Endothelial cell of umbilical vein (primary cell): ENCODE data around the gene MOCS1. TPM values are rescaled to one million over a fixed set of nuclear protein-coding genes. Genes with fewer than 3 reads are reported as not detected.

Experiments used
- BruUV-seq: library from RNA; stranded (reverse); fragments of 400-500 nt; replicated peaks from 2 replicates; lab custom pipeline; 2021; lab: Mats Ljungman, UMichigan
- CTCF ChIA-PET: fragments of 300-600, 350-600 bp; sonication (Branson Sonifier 250); formaldehyde crosslinking; loops from one replicate; lab custom pipeline; 2021; ENCODE audit warnings: antibody characterized with exemption, inconsistent platforms; lab: Charles Lee
- POLR2A ChIA-PET: fragments of 300-600, 350-600 bp; sonication (Branson Sonifier 250); formaldehyde crosslinking; loops from one replicate; lab custom pipeline; 2021; ENCODE audit warnings: antibody characterized with exemption, inconsistent platforms; lab: Charles Lee
- DNase-seq: peaks from one replicate; pipeline ENCODE4 v3.0.0-alpha.2; 2011; ENCODE audit warnings: low read depth, low spot score
- FAIRE-seq: peaks from 2 replicates; lab custom pipeline; 2011; peaks lifted over from hg19 to GRCh38; lab: Jason Lieb, UNC
- H2AFZ ChIP-seq: 2 replicates; pipeline ENCODE4 v1.6.0; 2012; ENCODE audit warnings: low read depth, low read length, control low read depth, inconsistent platforms
- H3K27ac ChIP-seq: 2 replicates; pipeline ENCODE4 v1.5.1; 2011; ENCODE audit warnings: low read depth, mild to moderate bottlenecking, control low read depth, low read length, moderate library complexity; ENCODE audit not compliant: insufficient read depth
- H3K27me3 ChIP-seq, 2 experiments: 2 replicates each; pipeline versions ENCODE4 v1.6.0 to v1.6.1; 2011; ENCODE audit warnings: low read length in 2 of 2, mixed read lengths in 1 of 2; ENCODE audit not compliant: control insufficient read depth in 2 of 2, insufficient read depth in 2 of 2
- H3K36me3 ChIP-seq, 2 experiments: 2 replicates in 1 of 2; 3 replicates in 1 of 2; pipeline ENCODE4 v1.5.1; 2011; ENCODE audit warnings: low read length in 2 of 2, mild to moderate bottlenecking in 1 of 2, moderate library complexity in 1 of 2; ENCODE audit not compliant: control insufficient read depth in 2 of 2, insufficient read depth in 2 of 2; ENCODE audit errors: extremely low read depth in 1 of 2
- H3K4me1 ChIP-seq: 3 replicates; pipeline ENCODE4 v1.5.1; 2011; ENCODE audit warnings: mild to moderate bottlenecking, low read length; ENCODE audit not compliant: control insufficient read depth, insufficient read depth; ENCODE audit errors: extremely low read depth
- H3K4me2 ChIP-seq: 2 replicates; pipeline ENCODE4 v1.6.1; 2011; ENCODE audit warnings: low read length, control low read depth, mixed read lengths; ENCODE audit not compliant: insufficient read depth
- H3K4me3 ChIP-seq, 3 experiments: fragments of 200-600 bp in 1 of 3; sonication (generic), shearing (Covaris generic) in 1 of 3; replicated peaks in 1 of 3; 2 replicates each; pipeline ENCODE4 v1.5.1; 2011 to 2016; ENCODE audit warnings: control low read depth in 3 of 3, low read length in 3 of 3, mild to moderate bottlenecking in 2 of 3, inconsistent platforms in 1 of 3, low read depth in 1 of 3, moderate library complexity in 1 of 3; ENCODE audit not compliant: insufficient read depth in 1 of 3
- H3K79me2 ChIP-seq: 2 replicates; pipeline ENCODE4 v1.6.0; 2012; ENCODE audit warnings: low read length, inconsistent platforms; ENCODE audit not compliant: control insufficient read depth, insufficient read depth
- H3K9ac ChIP-seq: replicated peaks from 2 replicates; pipeline ENCODE3; 2011; ENCODE audit warnings: low read length, control low read depth; ENCODE audit not compliant: insufficient read depth; ENCODE audit errors: extremely low read depth
- H3K9me1 ChIP-seq: replicated peaks from 3 replicates; pipeline ENCODE4 v1.6.0; 2011; ENCODE audit warnings: mild to moderate bottlenecking, low read length; ENCODE audit not compliant: control insufficient read depth, insufficient read depth; ENCODE audit errors: extremely low read depth
- H3K9me3 ChIP-seq: replicated peaks from 2 replicates; pipeline ENCODE4 v1.5.1; 2012; ENCODE audit warnings: low read length, inconsistent platforms; ENCODE audit not compliant: control insufficient read depth, insufficient read depth
- H4K20me1 ChIP-seq: replicated peaks from 2 replicates; pipeline ENCODE3; 2011; ENCODE audit warnings: mild to moderate bottlenecking, low read length; ENCODE audit not compliant: control insufficient read depth, insufficient read depth; ENCODE audit errors: extremely low read depth
- EZH2 ChIP-seq: IDR thresholded peaks from 2 replicates; pipeline ENCODE4 v1.6.1; 2012; ENCODE audit warnings: borderline replicate concordance, low read depth, mild to moderate bottlenecking, moderate library complexity, low read length, inconsistent platforms; ENCODE audit not compliant: severe bottlenecking
- FOS ChIP-seq: IDR thresholded peaks from 2 replicates; pipeline ENCODE4 v1.6.1; 2011; ENCODE audit warnings: mild to moderate bottlenecking, low read length, moderate library complexity, borderline replicate concordance; ENCODE audit not compliant: insufficient read depth
- GATA2 ChIP-seq: IDR thresholded peaks from 2 replicates; pipeline ENCODE4 v1.7.0; 2011; ENCODE audit warnings: low read depth, mild to moderate bottlenecking, moderate library complexity, mixed read lengths, low read length; ENCODE audit not compliant: insufficient read length, insufficient read depth
- JUN ChIP-seq: IDR thresholded peaks from 2 replicates; pipeline ENCODE4 v1.6.1; 2011; ENCODE audit warnings: borderline replicate concordance, low read depth; ENCODE audit not compliant: insufficient read length, insufficient read depth
- MAX ChIP-seq: IDR thresholded peaks from 2 replicates; pipeline ENCODE4 v1.6.1; 2011; ENCODE audit not compliant: insufficient read depth, insufficient read length
- MYC ChIP-seq: IDR thresholded peaks from one replicate; pipeline ENCODE4 v1.6.1; 2011; ENCODE audit warnings: mild to moderate bottlenecking, low read depth, low read length
- POLR2A ChIP-seq: IDR thresholded peaks from 2 replicates; pipeline ENCODE4 v1.6.1; 2012; ENCODE audit warnings: low read depth, mild to moderate bottlenecking, control low read depth, low read length
- POLR2AphosphoS5 ChIP-seq: IDR thresholded peaks from 2 replicates; pipeline ENCODE4 v1.6.1; 2012; ENCODE audit warnings: low read depth, mild to moderate bottlenecking, control low read depth, low read length, moderate library complexity; ENCODE audit not compliant: insufficient read depth
- dilution Hi-C: fragments of 300-500 bp; cut with MboI; formaldehyde crosslinking; loops from one replicate; pipeline ENCODE4 v1.15.0; 2019; ENCODE audit warnings: low sequenced_read_pairs; ENCODE audit not compliant: extremely low pct_ligation_motif_present
- intact Hi-C: fragments of 100-400 bp; cut with micrococcal nuclease; formaldehyde crosslinking; loops from one replicate; pipeline ENCODE4 v1.10.0; 2022
- polyA plus RNA-seq, 4 experiments: library from polyadenylated mRNA; depleted of rRNA in 3 of 4; stranded (reverse) in 3 of 4; unstranded in 1 of 4; fragments of >200 nt; gene quantifications; 2 replicates each; pipeline versions ENCODE4 v1.2.1 to v1.2.3, GENCODE V29; 2011 to 2012; ENCODE audit warnings: missing spikeins in 1 of 4
- total RNA-seq: library from RNA; stranded (reverse); gene quantifications from 2 replicates; pipeline ENCODE4 v1.2.3, GENCODE V29; 2021
- TF ChIP-seq, protein P1 (sequence below), 2 donors: IDR thresholded peaks; 1 replicate in 1 of 2; 2 replicates in 1 of 2; pipeline ENCODE4 v1.5.1; 2011; ENCODE audit warnings: low read length in 2 of 2, mild to moderate bottlenecking in 2 of 2, moderate library complexity in 2 of 2, control low read depth in 1 of 2, inconsistent platforms in 1 of 2, low read depth in 1 of 2; ENCODE audit not compliant: insufficient read depth in 1 of 2; ENCODE audit errors: extremely low read depth in 1 of 2

The MOCS1 gene
- total and polyA plus RNA-seq, 2 donors (not counting 3 experiments of a cell fraction or from before 2014, with no cell fraction given) = 8.3 to 12.8 TPM

- Histone ChIP-seq H3K9ac (no peak overlapping the region), H3K9me3 (no peaks in the 10 kb centered on the region), H3K4me3 (no peak overlapping the region), H3K4me2 (no peak overlapping the region), H3K79me2 (no peaks in the 10 kb centered on the region), H4K20me1 (no peaks in the 10 kb centered on the region), H3K27me3 (no peaks in the 10 kb centered on the region), H3K9me1 (no peaks in the 10 kb centered on the region), H3K27ac (no peak overlapping the region), H3K36me3 (peaks cover 0 to 9% of the 10 kb centered on the region in 2 experiments), H3K4me1 (no peaks in the 10 kb centered on the region), H2AFZ (no peak overlapping the region)
- POLR2A ChIA-PET = no interaction called here
- BruUV-seq = no TSS peak
- dilution Hi-C loops = no loop called here
- DNase-seq (no peak), FAIRE-seq (no peak)
- CTCF ChIA-PET = no interaction called here
- intact Hi-C loops = no loop called here
- TF ChIP-seq GATA2 = no peak
- no peak for TF ChIP-seq MAX
- TF ChIP-seq MYC = no peak
- no peak for TF ChIP-seq EZH2
- TF ChIP-seq JUN = no peak
- TF ChIP-seq, protein P1, sequence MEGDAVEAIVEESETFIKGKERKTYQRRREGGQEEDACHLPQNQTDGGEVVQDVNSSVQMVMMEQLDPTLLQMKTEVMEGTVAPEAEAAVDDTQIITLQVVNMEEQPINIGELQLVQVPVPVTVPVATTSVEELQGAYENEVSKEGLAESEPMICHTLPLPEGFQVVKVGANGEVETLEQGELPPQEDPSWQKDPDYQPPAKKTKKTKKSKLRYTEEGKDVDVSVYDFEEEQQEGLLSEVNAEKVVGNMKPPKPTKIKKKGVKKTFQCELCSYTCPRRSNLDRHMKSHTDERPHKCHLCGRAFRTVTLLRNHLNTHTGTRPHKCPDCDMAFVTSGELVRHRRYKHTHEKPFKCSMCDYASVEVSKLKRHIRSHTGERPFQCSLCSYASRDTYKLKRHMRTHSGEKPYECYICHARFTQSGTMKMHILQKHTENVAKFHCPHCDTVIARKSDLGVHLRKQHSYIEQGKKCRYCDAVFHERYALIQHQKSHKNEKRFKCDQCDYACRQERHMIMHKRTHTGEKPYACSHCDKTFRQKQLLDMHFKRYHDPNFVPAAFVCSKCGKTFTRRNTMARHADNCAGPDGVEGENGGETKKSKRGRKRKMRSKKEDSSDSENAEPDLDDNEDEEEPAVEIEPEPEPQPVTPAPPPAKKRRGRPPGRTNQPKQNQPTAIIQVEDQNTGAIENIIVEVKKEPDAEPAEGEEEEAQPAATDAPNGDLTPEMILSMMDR (IDR thresholded peaks at IDR 0.05; ENCODE audit: extremely low read depth in 1 of 2, insufficient read depth in 1 of 2, low read depth in 1 of 2, low read length in 2 of 2) = no peak
- no peak for TF ChIP-seq POLR2A
- no peak for TF ChIP-seq FOS
- TF ChIP-seq POLR2AphosphoS5 = no peak
These were observed 20.0 kb downstream of the MOCS1 start for GRCh38 chr6:39914239-39914638.
